Gastroesophageal sphincter (tissue), 3 donors: Measurements from ENCODE around the gene NIPAL4.

Experiments
- POLR2A ChIP-seq, 2 donors: fragments of 450-650 bp; IDR thresholded peaks; one replicate each; pipeline ENCODE4 v1.6.1; 2017; ENCODE audit warnings: antibody characterized with exemption in 2 of 2, mild to moderate bottlenecking in 2 of 2, moderate library complexity in 1 of 2
- POLR2AphosphoS5 ChIP-seq: sonication (generic); formaldehyde crosslinking; IDR thresholded peaks from one replicate; pipeline ENCODE4 v1.6.1; 2017; ENCODE audit warnings: antibody characterized with exemption
- TF ChIP-seq, protein P1 (sequence below), 4 experiments: fragments of 200-600 bp in 2 of 4; fragments of 450-650 bp in 2 of 4; sonication (generic) in 1 of 4; IDR thresholded peaks; one replicate each; pipeline ENCODE4 v1.5.1; 2017 to 2019; ENCODE audit warnings: antibody characterized with exemption in 4 of 4, mild to moderate bottlenecking in 2 of 4, moderate library complexity in 2 of 4

- no peak for TF ChIP-seq POLR2AphosphoS5
- TF ChIP-seq, protein P1, sequence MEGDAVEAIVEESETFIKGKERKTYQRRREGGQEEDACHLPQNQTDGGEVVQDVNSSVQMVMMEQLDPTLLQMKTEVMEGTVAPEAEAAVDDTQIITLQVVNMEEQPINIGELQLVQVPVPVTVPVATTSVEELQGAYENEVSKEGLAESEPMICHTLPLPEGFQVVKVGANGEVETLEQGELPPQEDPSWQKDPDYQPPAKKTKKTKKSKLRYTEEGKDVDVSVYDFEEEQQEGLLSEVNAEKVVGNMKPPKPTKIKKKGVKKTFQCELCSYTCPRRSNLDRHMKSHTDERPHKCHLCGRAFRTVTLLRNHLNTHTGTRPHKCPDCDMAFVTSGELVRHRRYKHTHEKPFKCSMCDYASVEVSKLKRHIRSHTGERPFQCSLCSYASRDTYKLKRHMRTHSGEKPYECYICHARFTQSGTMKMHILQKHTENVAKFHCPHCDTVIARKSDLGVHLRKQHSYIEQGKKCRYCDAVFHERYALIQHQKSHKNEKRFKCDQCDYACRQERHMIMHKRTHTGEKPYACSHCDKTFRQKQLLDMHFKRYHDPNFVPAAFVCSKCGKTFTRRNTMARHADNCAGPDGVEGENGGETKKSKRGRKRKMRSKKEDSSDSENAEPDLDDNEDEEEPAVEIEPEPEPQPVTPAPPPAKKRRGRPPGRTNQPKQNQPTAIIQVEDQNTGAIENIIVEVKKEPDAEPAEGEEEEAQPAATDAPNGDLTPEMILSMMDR (IDR thresholded peaks at IDR 0.05) = no peak
- TF ChIP-seq POLR2A (IDR thresholded peaks at IDR 0.05) = no peak
Observed at GRCh38 chr5:157456301-157456700, 3.7 kb upstream of the NIPAL4 start.
